Measurements from ENCODE around the gene SNUPN.
A peak's percentile ranks its signal among the peaks of the same experiment; 100 is the strongest.

- TF ChIP-seq CTCF (IDR thresholded peaks at IDR 0.05) (no peak), POLR2A (IDR thresholded peaks at IDR 0.05) (peak in 1 of 2 donors; percentile 24)
Measured at GRCh38 chr15:75648156-75649000, 22.9 kb upstream of the SNUPN start.
